NCI-H82 (cell line): ENCODE data around the gene APOH.
A peak's percentile ranks its signal among the peaks of the same experiment; 100 is the strongest.

Experiments used
- DNase-seq: peaks from one replicate; lab custom pipeline; 2025; lab: John Stamatoyannopoulos, UW

APOH gene

DNA sequence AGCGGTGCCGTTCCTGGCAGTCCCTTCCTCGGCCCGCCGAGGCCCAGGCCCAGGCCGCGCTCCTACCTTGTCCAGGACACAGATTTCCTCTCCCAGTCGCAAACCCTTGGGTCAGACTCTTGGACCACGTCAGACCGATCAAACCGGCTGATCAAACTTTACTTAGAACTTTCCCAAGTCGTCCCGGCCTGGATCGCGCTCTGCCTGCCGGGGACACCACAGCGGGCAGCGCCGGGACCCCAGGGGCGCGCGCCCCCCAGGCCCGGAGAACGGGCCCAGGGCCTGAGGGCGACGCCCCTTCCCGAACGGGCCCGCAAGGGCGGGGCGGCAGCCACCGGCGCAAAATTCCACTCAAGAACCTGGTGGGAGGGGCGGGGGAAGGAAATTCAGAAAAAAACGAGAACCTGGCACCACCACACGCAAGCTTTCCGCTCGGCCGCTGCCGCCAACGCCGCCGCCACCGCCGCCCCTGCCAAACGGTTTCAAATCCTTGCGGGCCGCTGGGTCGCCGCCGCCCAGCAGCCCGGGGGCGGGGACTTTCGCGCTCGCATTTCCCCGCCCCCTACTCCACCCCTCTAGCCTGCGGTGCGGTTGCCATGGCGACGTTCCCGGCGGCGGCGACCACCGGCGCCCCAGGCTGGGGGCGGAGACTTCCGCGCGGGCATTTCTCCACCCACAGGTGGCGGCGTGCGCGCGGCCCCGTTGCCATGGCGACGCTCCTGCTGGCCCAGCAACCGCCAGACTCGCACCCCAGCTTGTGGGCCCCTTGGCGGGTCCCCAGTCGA lies 37.4 kb downstream of the APOH start, which contains the start of gene CEP112:
CEP112 (minus strand) TSS at position 541 of the 785 bp plus-strand sequence.
- DNase-seq = peak; percentile 92

DNA sequence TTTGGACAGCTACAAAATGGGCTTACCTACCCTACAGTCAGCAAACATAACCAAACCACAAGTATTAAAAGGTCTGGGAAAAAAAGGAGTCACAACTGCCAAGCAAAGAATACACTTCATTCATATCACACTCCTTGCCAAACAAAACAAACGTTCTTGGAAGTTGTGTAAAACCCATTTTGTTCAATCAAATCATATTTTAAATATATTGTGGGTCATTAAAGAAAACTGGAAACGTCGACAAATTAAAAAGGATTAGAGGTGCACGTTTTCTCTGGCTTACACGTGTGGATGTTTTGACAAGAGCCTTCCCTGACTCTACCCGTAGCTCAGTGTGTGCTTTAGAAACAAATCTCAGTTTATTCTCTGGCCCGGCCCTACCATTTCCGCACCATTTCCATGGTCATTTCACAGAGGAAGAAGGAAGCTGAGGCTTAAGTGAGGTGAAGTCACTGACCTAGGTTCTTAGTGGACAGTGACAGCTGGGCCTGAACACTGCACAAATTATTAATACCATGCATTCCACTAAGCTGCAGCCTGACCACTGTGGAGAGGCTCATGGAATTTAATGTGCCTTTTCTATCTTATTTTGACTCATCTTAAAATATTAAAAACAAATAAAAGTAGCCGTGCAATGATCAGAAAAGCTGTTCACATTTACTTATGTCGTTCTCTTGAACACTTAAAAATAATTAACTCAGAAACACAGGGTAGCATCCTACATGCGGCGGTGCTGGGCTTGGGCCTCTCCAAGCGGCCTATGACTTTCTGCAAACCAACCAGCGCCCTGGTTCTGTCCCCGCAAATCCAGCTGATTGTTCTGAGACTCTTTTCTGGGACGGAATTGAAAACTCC lies 38.2 kb downstream of the APOH start:
- DNase-seq = peak; percentile 44

DNA sequence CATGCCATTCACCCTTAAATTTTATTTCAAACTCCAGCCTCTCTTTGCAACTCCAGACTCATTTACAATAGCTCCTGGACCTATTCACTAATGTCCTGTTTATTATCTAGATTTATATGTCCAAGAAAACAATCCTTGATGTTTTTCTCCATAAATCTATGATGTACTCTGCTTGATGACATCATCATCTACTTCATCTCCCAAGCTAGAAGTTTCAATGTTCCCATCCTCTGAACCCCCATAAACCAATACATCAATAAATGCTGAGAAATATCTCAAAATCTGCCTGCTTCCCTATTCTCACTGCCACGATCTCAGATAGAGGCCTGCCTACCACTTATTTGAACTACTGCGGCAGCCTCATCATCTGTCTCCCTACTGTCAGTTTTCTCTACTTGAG lies 41.5 kb downstream of the APOH start:
- DNase-seq = no peak

DNA sequence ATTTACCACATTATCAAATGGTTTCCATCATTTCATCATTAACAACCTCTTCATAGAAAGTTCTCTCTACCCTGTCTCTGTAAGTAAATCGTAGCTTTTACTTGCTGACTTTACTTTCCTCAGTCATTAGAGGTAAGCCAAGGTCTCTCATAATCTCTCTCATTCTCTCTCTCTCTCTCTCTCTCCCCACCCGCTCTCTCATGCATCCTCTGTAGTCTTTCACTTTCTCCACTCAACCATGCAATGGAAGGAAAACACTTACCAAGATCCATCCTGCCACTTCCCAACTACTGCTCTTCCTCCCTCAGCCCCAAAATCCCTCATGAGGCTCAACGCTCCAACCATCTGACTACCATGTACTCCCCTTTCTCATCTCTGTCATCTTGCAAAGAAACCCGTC lies 43.4 kb downstream of the APOH start:
- no peak for DNase-seq

DNA sequence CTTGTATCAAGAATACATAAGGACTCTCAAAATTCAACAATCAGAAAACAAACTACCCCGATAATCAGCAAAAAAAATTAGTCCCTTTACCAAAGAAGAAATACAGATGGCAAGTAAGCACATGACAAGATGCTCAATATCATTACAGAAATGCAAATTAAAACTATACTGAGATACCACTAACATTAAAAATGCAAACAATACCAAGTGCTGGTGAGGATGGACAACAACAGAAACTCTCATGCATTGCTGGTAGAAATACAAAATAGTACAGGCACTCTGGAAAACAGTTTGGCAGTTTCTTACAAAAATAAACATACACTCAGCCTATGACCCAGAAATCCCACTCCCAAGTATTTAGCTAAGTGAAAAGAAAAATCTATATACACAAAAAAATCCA lies 44.8 kb downstream of the APOH start:
- DNase-seq = no peak

DNA sequence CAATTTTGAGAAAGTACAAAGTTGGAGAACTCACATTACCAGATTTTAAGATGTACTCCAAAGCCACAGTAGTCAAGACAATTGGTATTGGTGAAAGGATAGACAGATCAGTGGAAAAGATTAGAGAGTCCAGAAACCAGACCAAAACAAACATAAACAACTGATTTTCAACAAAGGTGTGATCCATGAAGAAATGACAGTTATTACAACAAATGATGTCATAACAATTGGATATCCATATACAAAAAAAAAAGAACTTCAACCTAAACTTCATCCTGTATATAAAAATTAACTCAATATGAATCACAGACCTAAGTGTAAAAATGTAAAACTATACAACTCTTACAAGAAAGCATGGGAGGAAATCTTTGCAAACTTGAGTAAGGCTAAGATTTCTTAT lies 45.7 kb downstream of the APOH start:
- no peak for DNase-seq

DNA sequence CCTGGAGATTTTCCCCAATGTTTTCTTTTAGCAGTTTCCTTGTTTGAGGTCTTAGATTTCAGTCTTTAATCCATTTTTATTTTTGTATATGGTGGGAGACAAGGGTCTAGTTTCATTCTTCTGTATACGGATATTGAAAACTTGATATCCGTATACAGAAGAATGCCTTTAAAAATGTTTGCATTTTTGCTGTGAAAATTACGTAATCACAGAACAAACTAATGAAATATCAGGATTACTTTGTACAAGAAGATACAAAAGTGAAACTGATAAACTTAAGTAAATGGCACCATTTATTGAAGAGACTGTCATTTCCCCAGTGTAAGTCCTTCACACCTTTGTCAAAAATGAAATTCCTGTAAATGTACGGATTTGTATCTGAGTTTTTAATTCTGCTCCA lies 50.6 kb downstream of the APOH start:
- DNase-seq = no peak

DNA sequence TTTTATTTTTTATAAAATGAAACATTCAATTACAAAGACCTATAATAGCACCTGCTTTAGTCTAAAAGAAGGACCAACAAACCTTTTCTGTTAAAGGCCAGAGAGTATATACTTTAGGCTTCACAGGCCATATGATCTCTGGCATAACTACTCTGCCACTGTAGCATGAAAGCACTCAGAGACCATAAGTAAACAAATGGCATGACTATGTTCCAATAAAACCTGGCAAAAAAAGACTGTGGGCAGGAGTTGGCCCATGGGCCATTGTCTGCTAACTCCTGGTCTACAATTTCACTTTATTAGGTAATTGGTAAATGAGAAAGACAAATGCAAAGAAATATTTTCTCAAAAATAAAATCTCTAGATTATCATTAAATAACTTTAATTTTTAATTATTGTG lies 52.2 kb downstream of the APOH start:
- no peak for DNase-seq

DNA sequence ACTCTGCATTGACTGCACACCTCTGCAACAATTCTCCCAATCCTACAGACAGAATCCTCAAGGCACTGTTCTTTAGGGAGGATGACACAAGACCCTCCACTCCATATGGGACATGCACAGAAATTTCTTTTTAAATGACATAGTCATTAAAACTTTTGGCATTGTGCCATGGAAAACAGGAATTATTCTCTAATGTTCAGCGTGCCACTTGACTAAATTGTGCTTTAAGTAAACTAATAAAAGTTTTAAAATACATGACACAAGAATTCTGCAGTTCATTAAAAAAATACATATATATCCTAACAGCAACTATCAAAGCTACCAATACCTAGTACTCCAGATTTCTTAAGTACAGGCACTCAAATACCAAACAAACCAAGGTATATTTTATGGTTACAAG lies 53.3 kb downstream of the APOH start:
- no peak for DNase-seq

DNA sequence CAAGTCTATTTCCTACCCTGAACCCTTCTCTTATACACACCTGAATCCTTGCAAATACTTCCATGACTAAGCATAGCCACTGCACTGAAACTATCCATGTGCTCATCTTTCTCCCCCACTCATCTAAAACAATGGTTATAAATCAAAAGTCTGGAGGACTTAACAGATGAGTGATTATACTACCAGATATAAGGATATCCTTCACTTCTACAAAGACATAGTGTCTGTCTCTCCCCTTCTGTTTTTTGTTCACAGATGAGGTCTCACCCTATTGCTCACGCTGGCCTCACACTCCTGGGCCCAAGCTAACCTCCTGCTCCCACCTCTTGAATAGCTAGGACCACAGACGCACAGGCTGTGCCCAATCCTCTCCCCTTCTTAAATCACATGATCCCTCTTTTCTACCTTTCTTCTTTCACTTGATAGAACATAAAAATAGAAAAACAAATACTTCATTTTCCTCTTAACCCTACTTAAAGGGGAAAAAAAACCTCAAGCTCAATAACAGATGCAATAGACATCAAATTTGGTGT lies 56.5 kb downstream of the APOH start:
- DNase-seq = no peak

DNA sequence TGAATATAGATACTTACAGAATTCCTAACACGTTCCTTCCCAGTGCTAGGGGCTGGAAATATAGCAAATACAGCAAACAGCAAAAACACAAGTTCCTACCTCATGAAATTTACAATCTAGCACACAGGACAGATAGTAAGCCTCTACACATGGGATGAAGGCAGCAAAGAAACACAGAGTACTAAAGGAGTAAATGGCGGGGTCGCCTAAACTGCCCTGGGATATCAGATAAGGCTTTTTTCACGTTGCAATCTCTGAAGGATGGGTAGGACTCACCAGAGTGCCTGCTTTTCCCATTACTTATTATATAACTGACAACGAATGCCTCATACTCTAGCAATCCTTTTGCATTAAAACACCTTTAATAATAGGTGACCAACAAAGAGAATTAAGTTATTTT lies 57.1 kb downstream of the APOH start:
- DNase-seq = no peak

DNA sequence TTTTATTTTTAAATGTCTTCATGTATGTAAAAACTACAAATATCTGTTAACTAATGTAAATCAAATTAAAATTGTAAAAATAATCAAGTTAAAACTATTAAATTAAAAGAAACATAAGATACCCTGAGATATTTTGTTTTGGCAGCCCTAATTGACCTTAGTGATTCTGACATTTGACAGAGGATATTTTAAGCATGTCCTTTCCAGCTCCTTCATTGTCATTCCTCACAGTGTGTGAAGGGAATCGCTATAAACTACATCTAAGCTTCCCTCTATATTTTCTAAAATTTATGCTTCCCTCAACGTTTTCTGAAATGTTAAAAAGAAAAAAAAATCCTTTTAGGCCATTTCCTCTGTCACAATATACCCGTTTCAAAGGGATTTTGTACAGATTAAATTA lies 57.5 kb downstream of the APOH start:
- no peak for DNase-seq

DNA sequence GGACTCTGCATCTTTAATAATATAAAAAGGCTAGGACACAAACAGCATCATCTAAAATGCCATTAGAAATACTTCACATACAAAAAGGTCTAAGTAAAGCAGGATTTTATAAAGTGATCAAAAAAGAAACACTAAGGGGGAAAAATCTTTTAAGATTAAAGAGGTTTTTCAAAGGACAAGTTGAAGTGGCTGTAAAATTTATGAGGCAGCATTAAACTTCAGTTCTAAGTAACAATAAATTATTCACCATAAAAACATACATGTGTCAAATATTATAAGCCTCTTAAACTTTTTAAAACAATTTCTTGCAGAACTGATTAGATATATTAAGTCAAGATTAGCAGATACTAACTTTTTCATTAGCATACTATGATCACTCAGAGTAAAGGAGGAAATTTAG lies 58.0 kb downstream of the APOH start:
- no peak for DNase-seq

DNA sequence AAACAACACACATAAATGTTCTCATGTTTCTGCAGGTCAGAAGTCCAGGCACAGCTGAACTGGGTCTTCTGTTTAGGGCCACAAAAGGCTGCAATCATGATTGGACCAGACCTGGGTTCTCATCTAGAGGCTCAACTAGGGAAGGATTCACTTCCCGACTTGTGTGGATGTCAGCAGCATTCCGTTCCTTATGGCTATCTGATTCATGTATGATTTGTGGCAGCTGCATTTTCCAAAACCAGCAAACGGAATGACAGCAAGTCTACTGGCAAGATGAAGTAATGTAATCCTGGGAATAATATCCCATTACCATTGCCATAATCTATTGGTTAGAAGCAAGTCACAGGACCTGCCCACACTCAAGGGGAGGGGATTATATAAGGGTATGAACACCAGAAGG lies 59.4 kb downstream of the APOH start:
- DNase-seq = peak; percentile 22

DNA sequence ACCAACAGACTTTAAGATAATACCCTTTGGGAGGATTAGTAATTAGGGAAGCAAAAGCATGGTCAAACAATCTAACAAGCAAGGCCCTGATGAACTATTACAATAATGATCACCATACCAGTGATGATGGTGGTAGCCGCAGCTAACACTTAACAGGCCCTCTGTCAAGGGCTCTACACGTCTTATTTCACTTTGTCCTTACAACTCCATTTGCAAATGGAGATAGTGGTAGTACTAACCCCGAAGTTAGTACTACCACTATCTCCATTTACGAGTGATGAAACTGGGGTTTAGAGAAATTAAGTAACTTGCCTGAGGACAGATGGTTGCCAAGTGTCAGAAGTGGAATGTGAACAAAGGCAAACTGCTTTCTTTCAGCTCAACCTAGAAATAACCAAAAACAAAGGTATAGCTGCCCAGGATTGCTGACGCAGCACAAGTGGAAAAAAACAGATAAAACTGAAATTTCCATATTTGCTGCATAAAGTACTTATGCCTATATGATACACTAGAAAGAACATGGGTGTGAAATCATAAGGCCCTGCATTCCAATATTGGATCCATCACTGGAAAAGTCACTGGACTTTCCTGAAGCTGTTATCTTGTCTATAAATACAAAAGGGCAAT lies 61.9 kb downstream of the APOH start:
- no peak for DNase-seq

DNA sequence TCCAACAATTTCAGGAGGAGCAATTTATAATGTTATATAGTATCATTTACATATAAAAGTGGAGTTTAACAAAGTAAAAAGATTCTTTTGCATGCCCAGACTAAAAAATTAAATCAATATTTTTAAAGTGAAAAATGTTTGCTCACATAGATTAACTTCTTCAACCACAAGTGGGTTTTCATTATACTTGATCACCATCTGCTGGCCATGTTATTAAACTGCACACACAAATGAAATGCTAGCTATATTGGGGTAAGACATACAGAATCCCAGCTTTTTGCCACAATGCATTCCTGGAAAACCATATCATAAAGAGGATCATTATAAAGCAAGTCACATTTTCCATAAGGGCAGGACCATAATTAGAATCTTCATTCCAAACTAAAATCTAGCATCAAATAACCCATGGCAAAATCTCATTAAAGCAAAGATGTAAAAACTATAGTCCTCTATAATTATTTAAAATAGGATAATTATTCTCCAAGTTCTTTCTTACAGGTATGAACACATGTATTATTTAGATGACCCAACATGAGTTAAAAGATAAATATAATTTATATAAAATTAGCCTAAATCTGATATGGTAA lies 63.6 kb downstream of the APOH start:
- peak; percentile 62 for DNase-seq
